HepG2 (cell line): Measurements from ENCODE around the gene PODXL. TPM values are rescaled to one million over a fixed set of nuclear protein-coding genes. Genes with fewer than 3 reads are reported as not detected.
A peak's percentile ranks its signal among the peaks of the same experiment; 100 is the strongest.

Source experiments
- ARNT2 ChIP-seq: sonication (generic); formaldehyde crosslinking; IDR thresholded peaks from 2 replicates; pipeline ENCODE4 v1.8.0; 2022; ENCODE audit warnings: mild to moderate bottlenecking, low read depth, missing genetic modification reagents, moderate library complexity
- CTCF ChIP-seq: sonication (generic); formaldehyde crosslinking; IDR thresholded peaks from 2 replicates; pipeline ENCODE4 v1.5.0; 2020; ENCODE audit warnings: mild to moderate bottlenecking, missing genetic modification reagents, moderate library complexity
- ELF3 ChIP-seq: IDR thresholded peaks from 2 replicates; pipeline ENCODE4 v1.6.1; 2016; ENCODE audit warnings: missing genetic modification reagents, missing compliant biosample characterization
- ERF ChIP-seq: IDR thresholded peaks from 2 replicates; pipeline ENCODE4 v1.6.1; 2018; ENCODE audit warnings: missing biosample characterization, missing genetic modification reagents
- HNF4A ChIP-seq: sonication (generic); formaldehyde crosslinking; IDR thresholded peaks from 2 replicates; pipeline ENCODE4 v1.4.0; 2020; ENCODE audit warnings: missing genetic modification reagents
- HOXD1 ChIP-seq: sonication (generic); formaldehyde crosslinking; IDR thresholded peaks from 2 replicates; pipeline ENCODE4 v1.5.0; 2020; ENCODE audit warnings: missing genetic modification reagents
- KAT8 ChIP-seq: IDR thresholded peaks from 2 replicates; pipeline ENCODE4 v1.6.1; 2016; ENCODE audit warnings: missing genetic modification reagents, missing compliant biosample characterization
- KDM1A ChIP-seq: IDR thresholded peaks from 2 replicates; pipeline ENCODE4 v1.6.1; 2016; ENCODE audit warnings: missing compliant biosample characterization
- LCORL ChIP-seq, 2 experiments: fragments of 450-650 bp in 1 of 2; sonication (generic) in 1 of 2; formaldehyde crosslinking in 1 of 2; IDR thresholded peaks; 2 replicates each; pipeline versions ENCODE4 v1.5.0 to v1.6.1; 2017 to 2020; ENCODE audit warnings: antibody characterized with exemption in 1 of 2, missing genetic modification reagents in 1 of 2
- MEIS2 ChIP-seq: sonication (generic); formaldehyde crosslinking; IDR thresholded peaks from 2 replicates; pipeline ENCODE4 v1.9.0; 2021; ENCODE audit warnings: mild to moderate bottlenecking, missing genetic modification reagents
- NCOA2 ChIP-seq: sonication (generic); formaldehyde crosslinking; IDR thresholded peaks from 2 replicates; pipeline ENCODE4 v1.8.0; 2022; ENCODE audit warnings: inconsistent platforms
- PAWR ChIP-seq: sonication (generic); formaldehyde crosslinking; IDR thresholded peaks from 2 replicates; pipeline ENCODE4 v1.4.0; 2020; ENCODE audit warnings: missing genetic modification reagents, mild to moderate bottlenecking, borderline replicate concordance
- PHF21A ChIP-seq: sonication (generic); formaldehyde crosslinking; IDR thresholded peaks from 2 replicates; pipeline ENCODE4 v1.5.0; 2020; ENCODE audit warnings: mild to moderate bottlenecking, missing genetic modification reagents
- RCOR2 ChIP-seq: IDR thresholded peaks from 2 replicates; pipeline ENCODE4 v1.6.1; 2016; ENCODE audit warnings: missing biosample characterization, missing genetic modification reagents
- SALL1 ChIP-seq: sonication (generic); formaldehyde crosslinking; IDR thresholded peaks from 2 replicates; pipeline ENCODE4 v1.8.0; 2022; ENCODE audit warnings: mild to moderate bottlenecking, missing genetic modification reagents
- SMC3 ChIP-seq: IDR thresholded peaks from 2 replicates; pipeline ENCODE4 v1.6.1; 2011; ENCODE audit warnings: low read length, improper control_type of control experiment
- SOX5 ChIP-seq: IDR thresholded peaks from 2 replicates; pipeline ENCODE4 v1.6.1; 2016; ENCODE audit warnings: borderline replicate concordance
- STAG1 ChIP-seq: sonication (generic); formaldehyde crosslinking; IDR thresholded peaks from 2 replicates; pipeline ENCODE4 v1.4.0; 2020; ENCODE audit warnings: missing genetic modification reagents
- TEAD3 ChIP-seq: optimal IDR thresholded peaks from 2 replicates; pipeline ENCODE3; 2016; ENCODE audit warnings: borderline replicate concordance
- TFAP4 ChIP-seq: sonication (generic); IDR thresholded peaks from 2 replicates; pipeline ENCODE4 v1.6.1; 2016; ENCODE audit warnings: low read depth, borderline replicate concordance
- XRCC5 ChIP-seq: fragments of 200-400 bp; formaldehyde crosslinking; optimal IDR thresholded peaks from 2 replicates; pipeline ENCODE3; 2017; ENCODE audit warnings: mild to moderate bottlenecking, low read length
- ZBTB26 ChIP-seq: IDR thresholded peaks from 2 replicates; pipeline ENCODE4 v1.6.1; 2016; ENCODE audit warnings: missing compliant biosample characterization, missing genetic modification reagents, borderline replicate concordance
- ZNF160 ChIP-seq: sonication (generic); formaldehyde crosslinking; IDR thresholded peaks from 2 replicates; pipeline ENCODE4 v1.8.0; 2022; ENCODE audit warnings: mild to moderate bottlenecking, inconsistent platforms, missing genetic modification reagents
- ZNF530 ChIP-seq: sonication (generic); formaldehyde crosslinking; IDR thresholded peaks from 2 replicates; pipeline ENCODE4 v1.5.0; 2020; ENCODE audit warnings: low read depth, mild to moderate bottlenecking, missing genetic modification reagents
- ZNF558 ChIP-seq: sonication (generic); formaldehyde crosslinking; IDR thresholded peaks from 2 replicates; pipeline ENCODE4 v1.9.0; 2022; ENCODE audit warnings: mild to moderate bottlenecking, missing genetic modification reagents, borderline replicate concordance
- ZNF644 ChIP-seq: IDR thresholded peaks from 2 replicates; pipeline ENCODE4 v1.6.1; 2016; ENCODE audit warnings: low read depth
- ZNF672 ChIP-seq: sonication (generic); formaldehyde crosslinking; IDR thresholded peaks from 2 replicates; pipeline ENCODE4 v1.8.1; 2022; ENCODE audit warnings: missing genetic modification reagents
- ZNF841 ChIP-seq: sonication (generic); formaldehyde crosslinking; IDR thresholded peaks from 2 replicates; pipeline ENCODE4 v1.8.1; 2023; ENCODE audit warnings: missing genetic modification reagents, borderline replicate concordance
- polyA plus RNA-seq, 8 experiments: library from polyadenylated mRNA; depleted of rRNA in 3 of 8; stranded (reverse) in 7 of 8; unstranded in 1 of 8; fragments of >200 nt; fragmentation: Illumina TruSeq in 4 of 8; extraction: Trizol in 4 of 8; gene quantifications; 2 replicates each; pipeline versions ENCODE4 v1.2.1 to v1.2.3, GENCODE V29; 2011 to 2016; ENCODE audit warnings: low read depth in 4 of 8, missing spikeins in 1 of 8, mixed read lengths in 1 of 8; ENCODE audit not compliant: insufficient read depth in 1 of 8
- total RNA-seq, 5 experiments: library from RNA; depleted of rRNA; stranded (reverse); fragments of >200 nt; fragmentation: Illumina TruSeq; extraction: Trizol; gene quantifications; 2 replicates each; pipeline ENCODE4 v1.2.3, GENCODE V29; 2016; ENCODE audit warnings: low read depth in 1 of 5

PODXL gene
- total and polyA plus RNA-seq, 2 of the 13 experiments (the other 11 are each of a cell fraction or from before 2014, with no cell fraction given), result 0.22 to 0.54 TPM

- 0 out of 2 replicates have a peak, but pooled peaks have one; percentile 31 for TF ChIP-seq KAT8 (CRISPR knock-in tag)
- no peak for TF ChIP-seq ZNF160 (CRISPR knock-in tag)
- no peak for TF ChIP-seq ARNT2 (CRISPR knock-in tag)
- no peak for TF ChIP-seq ZNF558
- no peak for TF ChIP-seq LCORL (IDR thresholded peaks at IDR 0.05)
- TF ChIP-seq LCORL (CRISPR knock-in tag; IDR thresholded peaks at IDR 0.05), result 0 out of 2 replicates have a peak, but pooled peaks have one; percentile 40
- TF ChIP-seq ZNF841 (CRISPR knock-in tag), result no peak
- peak; percentile 55; the same call in 1 of the 2 replicates for TF ChIP-seq SOX5 (CRISPR knock-in tag)
- TF ChIP-seq ZNF644 (CRISPR knock-in tag), result peak; percentile 60; the same call in 1 of the 2 replicates
- TF ChIP-seq CTCF (CRISPR knock-in tag), result peak; percentile 70
- peak; percentile 49; the same call in 1 of the 2 replicates for TF ChIP-seq ELF3
- peak; percentile 23 for TF ChIP-seq XRCC5
- 0 out of 2 replicates have a peak, but pooled peaks have one; percentile 22 for TF ChIP-seq HNF4A (CRISPR knock-in tag)
- TF ChIP-seq SALL1 (CRISPR knock-in tag), result 0 out of 2 replicates have a peak, but pooled peaks have one; percentile 23
- TF ChIP-seq NCOA2 (CRISPR knock-in tag), result peak; percentile 28; the same call in 1 of the 2 replicates
- peak; percentile 44 for TF ChIP-seq TEAD3
- no peak for TF ChIP-seq PAWR (CRISPR knock-in tag)
- TF ChIP-seq PHF21A (CRISPR knock-in tag), result 0 out of 2 replicates have a peak, but pooled peaks have one; percentile 22
- TF ChIP-seq KDM1A (CRISPR knock-in tag), result no peak
- peak; percentile 69 for TF ChIP-seq STAG1 (CRISPR knock-in tag)
- 0 out of 2 replicates have a peak, but pooled peaks have one; percentile 37 for TF ChIP-seq ERF (CRISPR knock-in tag)
- TF ChIP-seq MEIS2 (CRISPR knock-in tag), result no peak
- peak; percentile 18; the same call in 1 of the 2 replicates for TF ChIP-seq SMC3
- no peak for TF ChIP-seq ZNF530 (CRISPR knock-in tag)
- TF ChIP-seq ZBTB26 (CRISPR knock-in tag), result 0 out of 2 replicates have a peak, but pooled peaks have one; percentile 15
- peak; percentile 18; the same call in 1 of the 2 replicates for TF ChIP-seq TFAP4
- TF ChIP-seq ZNF672 (CRISPR knock-in tag), result no peak
- 0 out of 2 replicates have a peak, but pooled peaks have one; percentile 20 for TF ChIP-seq RCOR2 (CRISPR knock-in tag)
- no peak for TF ChIP-seq HOXD1 (CRISPR knock-in tag)
Measured at GRCh38 chr7:131544449-131545301, 11.8 kb downstream of the PODXL start (continued).
